ENCODE measurements around the gene FAM107B. TPM values are rescaled to one million over a fixed set of nuclear protein-coding genes. Genes with fewer than 3 reads are reported as not detected.

The FAM107B gene
- total and polyA plus RNA-seq, 2 of the 4 experiments (the other 2 are of a cell fraction), result 26.4 to 27.1 TPM

- Histone ChIP-seq H3K4me2 (ENCODE audit: low read depth, low read length) (no peak overlapping the region), H3K27me3 (ENCODE audit: control insufficient read depth, insufficient read depth, low read length) (peaks cover 2% of the 10 kb centered on the region), H3K9me3 (ENCODE audit: control insufficient read depth, insufficient read depth, low read length) (no peaks in the 10 kb centered on the region), H4K91ac (ENCODE audit: insufficient read depth, low read depth, low read length) (peak overlapping the region; percentile 72), H4K8ac (ENCODE audit: low read depth in 2 of 2, low read length in 2 of 2) (peak overlapping the region; percentile 12 to 49; a peak in 3 of 4 replicates), H3K4ac (ENCODE audit: low read depth, low read length) (peak overlapping the region; percentile 73), H2BK20ac (ENCODE audit: low read depth, low read length) (peak overlapping the region; percentile 91), H4K5ac (ENCODE audit: low read depth, low read length) (no peak overlapping the region), H3K56ac (ENCODE audit: extremely low read depth, insufficient read depth, low read length) (no peak overlapping the region), H3K4me1 (ENCODE audit: control insufficient read depth, insufficient read depth, low read length) (peaks cover 3% of the 10 kb centered on the region), H3K18ac (ENCODE audit: low read depth, low read length) (no peak overlapping the region), H3K9me1 (ENCODE audit: insufficient read depth, low read length) (peaks cover 4% of the 10 kb centered on the region; the same call in 1 of the 2 replicates), H2AK9ac (replicated peaks; ENCODE audit: low read depth, low read length, poor library complexity) (no peak overlapping the region), H3K27ac (ENCODE audit: insufficient read depth, low read length) (no peak overlapping the region), H2BK15ac (ENCODE audit: low read depth, low read length) (peak overlapping the region; percentile 79; the same call in 1 of the 3 replicates), H3K23ac (ENCODE audit: low read depth, low read length) (no peak overlapping the region; the same call in 1 of the 2 replicates), H2AK5ac (ENCODE audit: low read depth, low read length) (peak overlapping the region; percentile 92), H3K36me3 (ENCODE audit: control insufficient read depth, insufficient read depth, low read length) (no peaks in the 10 kb centered on the region), H2BK120ac (ENCODE audit: low read depth, low read length) (peak overlapping the region; percentile 79), H3K79me1 (ENCODE audit: low read depth in 1 of 2, low read length in 2 of 2) (peaks cover 0 to 4% of the 10 kb centered on the region in 2 experiments; a peak in 1 of 4 replicates), H4K20me1 (ENCODE audit: insufficient read depth, low read length) (no peaks in the 10 kb centered on the region), H2AFZ (replicated peaks; ENCODE audit: low read length, poor library complexity) (peak overlapping the region; percentile 38), H2BK5ac (ENCODE audit: low read depth, low read length, poor library complexity, severe bottlenecking) (no peak overlapping the region), H3K14ac (replicated peaks; ENCODE audit: low read depth, low read length) (peak overlapping the region; percentile 55), H3K9ac (ENCODE audit: low read depth, low read length) (no peak overlapping the region), H3K4me3 (ENCODE audit: insufficient read depth, low read depth, low read length) (no peak overlapping the region)
- intact Hi-C loops (cut with micrococcal nuclease), result loop anchor here (5.0 to 10.0 kb wide), 2 partner anchors 163 to 626 kb away; no protein-coding TSS in a partner anchor
- TF ChIP-seq RCOR1 (IDR thresholded peaks at IDR 0.05; ENCODE audit: insufficient replicate concordance, low read length) (no peak), RFX5 (IDR thresholded peaks at IDR 0.05; ENCODE audit: low read depth, low read length) (no peak), BHLHE40 (IDR thresholded peaks at IDR 0.05; ENCODE audit: low read depth, low read length) (no peak), FOS (IDR thresholded peaks at IDR 0.05; ENCODE audit: low read depth, low read length) (no peak), MAZ (IDR thresholded peaks at IDR 0.05; ENCODE audit: borderline replicate concordance, low read depth, low read length) (no peak), MAFK (IDR thresholded peaks at IDR 0.05; ENCODE audit: low read depth, low read length) (no peak), CTCF (conservative IDR thresholded peaks at IDR 0.05; ENCODE audit: low read depth, low read length) (no peak), MXI1 (IDR thresholded peaks at IDR 0.05; ENCODE audit: borderline replicate concordance, low read depth, low read length) (no peak)
- dilution Hi-C loops (cut with HindIII; ENCODE audit: low sequenced_read_pairs, unreplicated experiment), result no loop called here
- in situ Hi-C loops (cut with MboI; ENCODE audit: low sequenced_read_pairs), result loop anchor here (5.0 to 25.0 kb wide), 3 partner anchors 226 to 633 kb away; no protein-coding TSS in a partner anchor
- 100% methylated on average over 3 of the region's 5 CpGs; no CpG with 5 or more reads in 1 of the 2 experiments for WGBS, 2 experiments (ENCODE audit: extremely low coverage in 2 of 2, insufficient read length in 1 of 2)
- no TSS peak for BruUV-seq (replicated peaks)
- ATAC-seq (ENCODE audit: low read depth) (no peak), DNase-seq (no peak)
- CTCF ChIA-PET, result no interaction called here
- POLR2A ChIA-PET (ENCODE audit: unreplicated experiment), result no interaction called here
These were observed 46.1 kb upstream of the FAM107B start for GRCh38 chr10:14820775-14821154.

Measured in IMR-90 (cell line).